HepG2 (cell line): Measurements from ENCODE around the gene PAK2. TPM values are rescaled to one million over a fixed set of nuclear protein-coding genes. Genes with fewer than 3 reads are reported as not detected.

Source experiments
- ARID5B ChIP-seq: IDR thresholded peaks from 2 replicates; pipeline ENCODE4 v1.4.0; 2020; ENCODE audit warnings: mild to moderate bottlenecking, missing genetic modification reagents
- BATF2 ChIP-seq: sonication (generic); formaldehyde crosslinking; IDR thresholded peaks from 2 replicates; pipeline ENCODE4 v1.8.0; 2022; ENCODE audit warnings: mild to moderate bottlenecking, missing genetic modification reagents, moderate library complexity
- BCL3 ChIP-seq: sonication (generic); formaldehyde crosslinking; IDR thresholded peaks from 2 replicates; pipeline ENCODE4 v1.5.1; 2020; ENCODE audit warnings: mild to moderate bottlenecking, missing genetic modification reagents, moderate library complexity
- EEA1 ChIP-seq: sonication (generic); formaldehyde crosslinking; IDR thresholded peaks from 2 replicates; pipeline ENCODE4 v1.5.1; 2020; ENCODE audit warnings: mild to moderate bottlenecking, missing genetic modification reagents, borderline replicate concordance
- GATAD2A ChIP-seq: IDR thresholded peaks from 2 replicates; pipeline ENCODE4 v1.6.1; 2016
- HIVEP1 ChIP-seq: sonication (generic); formaldehyde crosslinking; IDR thresholded peaks from 2 replicates; pipeline ENCODE4 v1.4.0; 2020; ENCODE audit warnings: mild to moderate bottlenecking, missing genetic modification reagents
- MEF2D ChIP-seq: sonication (generic); formaldehyde crosslinking; IDR thresholded peaks from 2 replicates; pipeline ENCODE4 v1.5.1; 2020; ENCODE audit warnings: mild to moderate bottlenecking, missing genetic modification reagents
- PAX8 ChIP-seq: sonication (generic); formaldehyde crosslinking; IDR thresholded peaks from 2 replicates; pipeline ENCODE4 v1.8.0; 2022; ENCODE audit warnings: mild to moderate bottlenecking, missing genetic modification reagents, borderline replicate concordance
- PLSCR1 ChIP-seq: sonication (generic); formaldehyde crosslinking; IDR thresholded peaks from 2 replicates; pipeline ENCODE4 v1.5.0; 2020; ENCODE audit warnings: missing genetic modification reagents, mild to moderate bottlenecking, borderline replicate concordance
- RBM22 ChIP-seq: fragments of 200-400 bp; formaldehyde crosslinking; optimal IDR thresholded peaks from 2 replicates; pipeline ENCODE3; 2017; ENCODE audit warnings: mild to moderate bottlenecking, low read length, moderate library complexity
- RFX3 ChIP-seq: IDR thresholded peaks from 2 replicates; pipeline ENCODE4 v1.6.1; 2016; ENCODE audit warnings: missing biosample characterization, missing genetic modification reagents
- SP4 ChIP-seq: sonication (generic); formaldehyde crosslinking; IDR thresholded peaks from 2 replicates; pipeline ENCODE4 v1.8.1; 2023; ENCODE audit warnings: mild to moderate bottlenecking, missing genetic modification reagents
- TERF1 ChIP-seq: sonication (generic); formaldehyde crosslinking; IDR thresholded peaks from 2 replicates; pipeline ENCODE4 v1.8.0; 2022; ENCODE audit warnings: mild to moderate bottlenecking, missing genetic modification reagents, moderate library complexity
- ZFP91 ChIP-seq: sonication (generic); formaldehyde crosslinking; IDR thresholded peaks from 2 replicates; pipeline ENCODE4 v1.9.0; 2022; ENCODE audit warnings: missing genetic modification reagents, mild to moderate bottlenecking, borderline replicate concordance
- ZNF10 ChIP-seq: sonication (generic); formaldehyde crosslinking; IDR thresholded peaks from 2 replicates; pipeline ENCODE4 v1.4.0; 2020; ENCODE audit warnings: mild to moderate bottlenecking, low read depth, missing genetic modification reagents, borderline replicate concordance
- ZNF543 ChIP-seq: sonication (generic); formaldehyde crosslinking; IDR thresholded peaks from 2 replicates; pipeline ENCODE4 v1.4.0; 2020; ENCODE audit warnings: mild to moderate bottlenecking, missing genetic modification reagents
- ZNF550 ChIP-seq: sonication (generic); formaldehyde crosslinking; IDR thresholded peaks from 2 replicates; pipeline ENCODE4 v1.4.0; 2020; ENCODE audit warnings: mild to moderate bottlenecking, missing genetic modification reagents, borderline replicate concordance
- ZNF598 ChIP-seq: sonication (generic); formaldehyde crosslinking; IDR thresholded peaks from 2 replicates; pipeline ENCODE4 v1.5.1; 2020; ENCODE audit warnings: mild to moderate bottlenecking, missing genetic modification reagents, borderline replicate concordance
- polyA plus RNA-seq, 8 experiments: library from polyadenylated mRNA; depleted of rRNA in 3 of 8; stranded (reverse) in 7 of 8; unstranded in 1 of 8; fragments of >200 nt; fragmentation: Illumina TruSeq in 4 of 8; extraction: Trizol in 4 of 8; gene quantifications; 2 replicates each; pipeline versions ENCODE4 v1.2.1 to v1.2.3, GENCODE V29; 2011 to 2016; ENCODE audit warnings: low read depth in 4 of 8, missing spikeins in 1 of 8, mixed read lengths in 1 of 8; ENCODE audit not compliant: insufficient read depth in 1 of 8
- total RNA-seq, 5 experiments: library from RNA; depleted of rRNA; stranded (reverse); fragments of >200 nt; fragmentation: Illumina TruSeq; extraction: Trizol; gene quantifications; 2 replicates each; pipeline ENCODE4 v1.2.3, GENCODE V29; 2016; ENCODE audit warnings: low read depth in 1 of 5

PAK2 gene
- total and polyA plus RNA-seq, 2 of the 13 experiments (the other 11 are each of a cell fraction or from before 2014, with no cell fraction given): 23.0 to 24.7 TPM

- no peak for TF ChIP-seq BCL3
- TF ChIP-seq RFX3 (CRISPR knock-in tag): no peak
- TF ChIP-seq ZNF543 (CRISPR knock-in tag): no peak
- peak; percentile 17; the same call in 1 of the 2 replicates for TF ChIP-seq ZFP91
- no peak for TF ChIP-seq ZNF10 (CRISPR knock-in tag)
- TF ChIP-seq TERF1 (CRISPR knock-in tag): no peak
- no peak for TF ChIP-seq ZNF550 (CRISPR knock-in tag)
- no peak for TF ChIP-seq BATF2 (CRISPR knock-in tag)
- no peak for TF ChIP-seq PAX8 (CRISPR knock-in tag)
- no peak for TF ChIP-seq EEA1
- TF ChIP-seq RBM22: no peak
- TF ChIP-seq ARID5B (CRISPR knock-in tag): peak; percentile 67
- no peak for TF ChIP-seq ZNF598 (CRISPR knock-in tag)
- no peak for TF ChIP-seq PLSCR1 (CRISPR knock-in tag)
- TF ChIP-seq GATAD2A: no peak
- no peak for TF ChIP-seq MEF2D (CRISPR knock-in tag)
- no peak for TF ChIP-seq HIVEP1 (CRISPR knock-in tag)
- TF ChIP-seq SP4 (CRISPR knock-in tag): 0 out of 2 replicates have a peak, but pooled peaks have one; percentile 22
These were observed at the start of gene PAK2 (continued) for GRCh38 chr3:196739671-196740480.
